GM19035 (cell line): ENCODE measurements around the gene CYP2D6.

Experiments
- ATAC-seq: cut with Tn5 transposase; IDR thresholded peaks from one replicate; pipeline ENCODE4 v1.9.1; 2021; ENCODE audit not compliant: unreplicated experiment

Gene CYP2D6

DNA sequence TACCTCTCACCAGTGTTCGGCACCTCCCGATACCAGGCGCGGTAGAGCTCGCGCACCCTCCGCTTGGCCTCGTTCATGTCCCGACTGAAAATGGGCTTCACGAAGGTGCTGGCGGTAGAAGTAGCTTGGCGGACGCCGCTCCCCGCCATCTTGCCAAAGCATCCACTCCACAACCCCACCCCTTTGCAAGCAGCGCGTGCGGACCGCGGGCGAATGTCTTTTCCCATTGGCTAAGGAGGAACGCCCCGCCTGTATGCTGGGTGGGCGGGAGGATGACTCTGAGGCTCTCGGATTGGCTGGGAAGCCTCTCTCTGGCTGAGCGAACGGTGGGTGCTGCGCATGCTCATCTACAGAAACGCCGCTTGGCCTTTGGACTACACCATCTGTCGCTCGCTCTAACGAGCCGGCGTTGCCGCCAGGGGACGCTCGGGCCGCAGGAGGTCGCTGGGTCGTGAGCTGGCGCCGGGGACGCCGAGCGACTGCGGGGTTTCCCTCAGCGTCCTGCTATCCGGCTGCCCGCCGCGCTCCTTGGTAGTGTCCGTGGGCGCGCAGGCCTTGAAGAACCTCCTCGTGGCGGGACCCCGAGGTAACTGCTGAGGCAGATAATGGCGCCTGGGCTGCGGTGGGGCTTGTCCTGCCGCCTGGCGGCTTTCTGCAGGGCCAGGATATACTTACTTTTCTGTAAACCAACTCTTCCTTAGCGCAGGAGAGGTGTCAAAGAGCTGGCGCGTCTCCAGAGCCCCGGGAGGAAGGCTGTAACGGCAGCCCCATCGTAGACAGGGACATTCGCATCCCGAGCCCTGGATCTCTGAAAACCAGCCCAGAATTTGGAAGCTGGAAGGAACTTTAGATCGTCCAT, 39.8 kb downstream of the CYP2D6 start, which contains the start of gene NDUFA6:
TSS of gene NDUFA6 (minus strand) at position 177 of the 859 bp plus-strand sequence. CDS start at position 149, 28 bp downstream.
- ATAC-seq, result peak; percentile 96

DNA sequence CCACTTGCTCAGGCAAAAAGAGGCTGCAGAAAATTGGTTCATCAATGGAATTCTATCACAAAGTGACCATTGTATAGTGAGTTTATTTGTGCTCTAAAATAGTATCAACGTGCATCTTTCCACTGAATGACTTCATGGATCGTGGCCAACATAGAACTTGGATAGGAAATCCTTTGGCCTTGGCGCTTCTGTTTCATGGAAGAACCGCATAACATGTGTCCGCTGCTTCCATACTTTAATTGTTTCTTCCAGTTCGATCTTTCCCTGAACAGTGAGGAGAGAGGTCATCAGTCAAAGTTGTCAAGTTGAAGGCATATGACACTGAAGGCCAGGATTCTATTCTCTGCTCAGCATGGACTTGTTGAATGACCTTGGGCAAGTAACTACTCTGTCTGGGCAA, 44.6 kb downstream of the CYP2D6 start:
- ATAC-seq, result no peak

DNA sequence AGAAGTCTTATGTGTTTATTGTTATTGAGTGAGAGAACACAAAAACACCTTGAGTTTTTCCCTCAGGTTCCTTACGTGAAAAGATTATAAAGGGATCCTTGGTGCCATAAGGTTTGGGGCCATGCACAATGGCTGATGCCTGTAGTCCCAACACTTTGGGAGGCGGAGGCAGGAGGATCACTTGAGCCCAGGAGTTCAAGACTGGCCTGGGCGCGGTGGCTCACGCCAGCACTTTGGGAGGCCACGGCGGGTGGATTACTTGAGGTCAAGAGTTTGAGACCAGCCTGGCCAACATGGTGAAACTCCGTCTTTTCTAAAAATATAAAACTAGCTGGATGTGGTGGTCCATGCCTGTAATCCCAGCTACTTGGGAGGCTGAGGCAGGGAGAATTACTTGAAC, 45.7 kb downstream of the CYP2D6 start:
- no peak for ATAC-seq

DNA sequence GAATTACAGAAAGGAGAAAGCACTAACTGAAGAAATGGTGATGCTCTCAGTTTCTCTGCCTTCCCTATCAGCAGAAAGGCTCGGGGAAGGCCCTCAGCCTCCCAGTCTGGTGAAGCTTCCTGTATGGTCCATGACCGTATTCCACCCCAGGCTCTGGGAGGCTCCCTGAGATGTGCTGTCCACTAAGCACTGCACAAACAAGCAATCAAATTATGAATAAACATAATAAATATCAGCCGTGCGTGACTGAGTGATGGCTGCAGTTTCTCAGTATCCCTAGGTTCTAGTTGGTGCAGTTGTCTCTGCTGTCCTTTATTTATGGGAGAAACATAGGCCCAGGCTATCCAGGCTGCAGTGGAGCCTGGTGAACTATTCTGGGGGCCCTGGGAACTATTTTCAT, 47.5 kb downstream of the CYP2D6 start:
- ATAC-seq, result no peak

DNA sequence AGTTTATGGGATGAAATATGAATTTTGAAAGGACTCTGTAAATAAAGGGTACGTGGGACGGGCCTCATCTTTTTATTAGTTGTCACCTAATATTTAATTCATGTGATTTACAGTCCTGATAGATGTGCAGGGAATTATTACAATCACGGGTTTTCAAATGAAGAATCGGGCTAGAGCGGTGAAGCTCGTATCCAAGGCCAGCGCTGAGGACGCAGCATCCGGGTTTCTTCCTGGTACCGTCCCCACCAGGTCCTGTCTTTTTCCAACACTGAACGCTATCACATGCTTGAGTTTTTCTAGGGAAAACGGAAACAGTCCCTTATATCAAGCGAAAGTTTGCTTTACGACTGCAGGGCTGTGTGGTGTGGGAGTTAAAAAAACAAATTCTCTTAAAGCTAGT, 50.3 kb downstream of the CYP2D6 start:
- ATAC-seq, result no peak

DNA sequence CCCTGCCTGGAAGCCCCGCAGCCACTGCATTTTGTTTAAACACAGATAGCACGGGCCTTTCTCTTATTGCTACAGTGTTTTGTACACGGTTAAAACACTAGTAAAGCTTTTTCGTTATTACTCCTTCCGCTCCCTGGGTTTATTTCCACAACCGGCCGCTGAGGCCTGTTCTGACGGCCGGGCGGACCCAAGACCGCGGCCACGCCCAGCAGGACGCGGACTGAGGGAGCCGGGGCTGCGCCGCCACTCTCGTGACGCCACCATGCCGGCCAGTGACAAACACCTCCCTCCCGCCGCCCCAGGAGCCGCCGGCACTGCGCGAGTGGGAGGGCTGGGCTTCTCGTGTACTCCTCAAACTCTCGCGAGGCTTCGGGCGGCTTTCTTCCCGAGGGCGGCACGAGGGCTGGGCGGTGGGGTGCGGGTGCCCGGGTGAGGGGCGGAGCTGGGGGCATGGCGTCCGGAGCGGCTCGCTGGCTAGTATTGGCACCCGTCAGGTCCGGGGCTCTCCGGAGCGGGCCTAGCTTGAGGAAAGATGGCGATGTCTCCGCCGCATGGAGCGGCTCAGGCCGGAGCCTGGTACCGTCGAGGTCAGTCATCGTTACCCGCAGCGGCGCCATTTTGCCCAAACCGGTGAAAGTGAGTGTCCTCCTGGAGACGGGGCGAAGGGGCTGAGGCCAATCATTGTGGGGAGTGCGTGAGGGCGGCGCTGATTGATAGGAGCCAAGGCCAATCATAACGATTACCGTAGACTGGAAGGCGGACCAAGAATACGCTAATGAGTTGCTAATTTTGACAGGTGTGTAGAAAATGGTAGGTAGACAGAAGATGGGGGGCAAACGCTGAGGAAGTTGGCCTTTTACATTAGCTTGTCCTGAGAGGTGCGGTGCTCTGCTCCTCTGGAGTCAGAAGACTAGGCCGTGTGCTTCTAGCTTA, 51.0 kb downstream of the CYP2D6 start, which contains the start of gene SMDT1:
TSS of gene SMDT1 (plus strand) at position 382 of the 933 bp plus-strand sequence. CDS start at position 451, 69 bp downstream.
- ATAC-seq, result peak; percentile 83

DNA sequence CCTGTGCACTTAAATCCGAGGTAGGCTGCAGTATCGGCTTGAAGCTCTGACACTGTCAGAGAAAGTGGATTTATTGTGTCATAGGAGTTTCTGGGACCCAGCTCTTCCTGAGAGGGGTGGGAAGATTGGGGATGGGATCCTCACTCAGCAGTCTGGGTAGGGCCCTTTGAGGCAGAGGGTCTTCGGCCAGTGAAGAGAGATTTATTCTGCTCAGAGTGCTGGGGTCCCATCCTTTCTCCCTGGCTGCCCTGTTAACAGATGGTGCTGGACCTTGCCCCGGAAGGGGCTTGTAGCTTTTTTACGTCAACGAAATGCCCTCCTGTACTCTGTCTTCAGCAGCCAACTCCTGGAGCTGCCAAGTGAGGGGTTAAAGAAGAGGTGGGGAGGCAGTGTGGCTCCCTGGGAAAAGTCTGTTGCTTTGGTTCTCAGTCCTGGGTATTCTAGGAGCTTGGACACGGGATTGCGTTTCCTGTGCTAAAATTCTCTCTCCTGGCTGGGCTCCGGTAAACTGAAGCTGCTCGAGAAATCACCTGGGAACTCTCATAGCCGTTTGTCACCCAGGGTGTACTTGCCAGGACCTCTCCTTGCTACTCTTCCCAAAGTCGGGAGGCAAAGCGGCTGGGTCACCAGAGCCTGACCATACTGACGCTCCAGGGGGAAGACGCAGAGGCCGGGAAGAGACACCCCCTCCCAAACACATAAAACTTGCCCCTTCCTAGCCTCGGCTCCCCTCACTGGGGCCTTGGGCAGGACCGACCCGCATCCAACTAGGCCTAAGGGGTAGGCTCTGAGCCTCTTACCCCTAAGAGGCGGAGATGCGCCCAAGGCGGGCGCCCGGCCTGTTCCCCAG, 51.9 kb downstream of the CYP2D6 start:
- ATAC-seq, result no peak

DNA sequence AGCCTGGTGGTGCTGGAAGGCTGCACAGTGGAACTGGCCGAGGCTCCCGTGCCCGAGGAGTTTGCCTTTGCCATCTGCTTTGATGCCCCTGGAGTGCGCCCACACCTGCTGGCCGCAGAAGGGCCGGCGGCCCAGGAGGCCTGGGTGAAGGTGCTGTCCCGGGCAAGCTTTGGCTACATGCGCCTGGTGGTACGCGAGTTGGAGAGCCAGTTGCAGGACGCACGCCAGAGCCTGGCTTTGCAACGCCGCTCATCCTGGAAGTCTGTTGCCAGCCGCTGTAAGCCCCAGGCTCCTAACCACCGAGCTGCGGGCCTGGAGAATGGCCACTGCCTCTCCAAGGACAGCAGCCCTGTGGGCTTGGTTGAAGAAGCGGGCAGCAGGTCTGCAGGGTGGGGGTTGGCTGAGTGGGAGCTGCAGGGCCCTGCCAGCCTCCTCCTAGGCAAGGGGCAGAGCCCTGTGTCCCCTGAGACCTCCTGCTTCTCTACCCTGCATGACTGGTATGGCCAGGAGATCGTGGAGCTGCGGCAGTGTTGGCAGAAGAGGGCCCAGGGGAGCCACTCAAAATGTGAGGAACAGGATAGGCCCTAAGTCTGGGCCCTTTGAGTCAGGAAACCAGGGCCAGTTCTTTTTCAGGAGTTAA, 53.0 kb downstream of the CYP2D6 start:
- ATAC-seq, result no peak

DNA sequence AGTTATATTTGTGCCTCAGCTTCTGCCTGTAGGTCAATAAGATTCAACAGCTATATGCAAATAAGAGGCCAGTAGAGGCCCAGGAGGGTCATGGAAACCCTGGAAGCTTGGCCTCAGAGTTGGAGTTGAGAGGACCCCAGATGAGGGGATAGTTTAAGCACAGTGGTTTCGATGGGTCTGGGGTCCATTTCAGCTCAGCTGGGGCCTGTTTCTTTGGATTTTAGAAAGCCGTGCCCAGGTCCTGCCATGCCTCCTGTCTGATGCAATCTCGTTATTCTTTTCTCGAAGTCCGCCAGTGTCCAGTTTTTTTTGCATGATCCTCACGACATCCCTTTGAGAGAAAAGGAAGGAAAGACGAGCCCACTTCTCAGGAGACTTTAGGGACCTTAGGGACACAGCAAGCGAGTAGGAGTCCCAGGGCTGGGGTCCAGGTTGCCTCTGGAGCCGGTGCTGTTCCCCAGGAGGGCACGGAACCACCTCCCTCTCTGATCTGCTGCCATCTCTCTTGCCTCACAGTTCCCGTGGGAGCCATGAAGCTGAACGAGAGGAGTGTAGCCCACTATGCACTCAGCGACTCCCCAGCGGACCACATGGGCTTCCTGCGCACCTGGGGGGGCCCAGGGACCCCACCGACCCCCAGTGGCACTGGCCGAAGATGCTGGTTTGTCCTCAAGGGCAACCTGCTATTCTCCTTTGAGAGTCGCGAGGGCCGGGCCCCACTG, 53.7 kb downstream of the CYP2D6 start:
- no peak for ATAC-seq
